ENCODE results near the gene CDHR5.

The CDHR5 gene

GRCh38 chr11:567011-567628 is 57.6 kb downstream of the CDHR5 start:
- DNase-seq (ENCODE audit: low read depth) = no peak
